GM18519 (cell line): ENCODE results near the gene ETFA.

Source experiments
- ATAC-seq: cut with Tn5 transposase; IDR thresholded peaks from one replicate; pipeline ENCODE4 v1.9.1; 2021; ENCODE audit warnings: mild to moderate bottlenecking, moderate library complexity; ENCODE audit not compliant: unreplicated experiment, low FRiP score

Gene ETFA

GRCh38 chr15:76340803-76341365, 29.6 kb upstream of the ETFA start:
- ATAC-seq, result no peak

GRCh38 chr15:76340198-76340802, 29.0 kb upstream of the ETFA start:
- ATAC-seq, result no peak

- ATAC-seq, result no peak
These were observed 28.3 kb upstream of the ETFA start for GRCh38 chr15:76339305-76340197.

GRCh38 chr15:76338486-76339304, 27.4 kb upstream of the ETFA start:
- ATAC-seq, result no peak

GRCh38 chr15:76337696-76338485, 26.6 kb upstream of the ETFA start:
- no peak for ATAC-seq

- ATAC-seq, result no peak
These were observed 25.9 kb upstream of the ETFA start for GRCh38 chr15:76337059-76337695.

- ATAC-seq, result no peak
These were observed 25.2 kb upstream of the ETFA start, which contains the start of gene ISL2 for GRCh38 chr15:76336254-76337058. Gene ISL2 (plus strand): TSS chr15:76336773. CDS start chr15:76336884, 111 bp downstream.

- no peak for ATAC-seq
These were observed 24.3 kb upstream of the ETFA start for GRCh38 chr15:76335307-76336253.

GRCh38 chr15:76334438-76335306, 23.4 kb upstream of the ETFA start:
- ATAC-seq, result no peak

GRCh38 chr15:76333720-76334437, 22.6 kb upstream of the ETFA start:
- ATAC-seq, result no peak

- no peak for ATAC-seq
These were observed 22.0 kb upstream of the ETFA start for GRCh38 chr15:76333309-76333708.

- ATAC-seq, result no peak
These were observed 21.5 kb upstream of the ETFA start for GRCh38 chr15:76332796-76333195.

- ATAC-seq, result no peak
These were observed 18.9 kb upstream of the ETFA start for GRCh38 chr15:76330080-76330680.

- ATAC-seq, result no peak
These were observed 17.7 kb upstream of the ETFA start for GRCh38 chr15:76328958-76329357.

GRCh38 chr15:76328106-76328696, 16.9 kb upstream of the ETFA start:
- no peak for ATAC-seq
